AG09309 (cell line): ENCODE results near the gene ITSN1.

Experiments used
- DNase-seq: peaks from one replicate; pipeline ENCODE4 v3.0.0-alpha.2; 2010; ENCODE audit warnings: low read depth
- H3K4me3 ChIP-seq: 2 replicates; pipeline ENCODE4 v1.5.1; 2011; ENCODE audit warnings: mild to moderate bottlenecking, low read depth, low read length, moderate library complexity; ENCODE audit not compliant: control insufficient read depth
- TF ChIP-seq, protein P1 (sequence below): IDR thresholded peaks from 2 replicates; pipeline ENCODE4 v1.5.1; 2011; ENCODE audit warnings: mild to moderate bottlenecking, low read depth, low read length, inconsistent platforms; ENCODE audit not compliant: insufficient read depth, control insufficient read depth; ENCODE audit errors: missing control alignments

Gene ITSN1

GRCh38 chr21:33677450-33677849 is 35.1 kb downstream of the ITSN1 start:
- TF ChIP-seq, protein P1, sequence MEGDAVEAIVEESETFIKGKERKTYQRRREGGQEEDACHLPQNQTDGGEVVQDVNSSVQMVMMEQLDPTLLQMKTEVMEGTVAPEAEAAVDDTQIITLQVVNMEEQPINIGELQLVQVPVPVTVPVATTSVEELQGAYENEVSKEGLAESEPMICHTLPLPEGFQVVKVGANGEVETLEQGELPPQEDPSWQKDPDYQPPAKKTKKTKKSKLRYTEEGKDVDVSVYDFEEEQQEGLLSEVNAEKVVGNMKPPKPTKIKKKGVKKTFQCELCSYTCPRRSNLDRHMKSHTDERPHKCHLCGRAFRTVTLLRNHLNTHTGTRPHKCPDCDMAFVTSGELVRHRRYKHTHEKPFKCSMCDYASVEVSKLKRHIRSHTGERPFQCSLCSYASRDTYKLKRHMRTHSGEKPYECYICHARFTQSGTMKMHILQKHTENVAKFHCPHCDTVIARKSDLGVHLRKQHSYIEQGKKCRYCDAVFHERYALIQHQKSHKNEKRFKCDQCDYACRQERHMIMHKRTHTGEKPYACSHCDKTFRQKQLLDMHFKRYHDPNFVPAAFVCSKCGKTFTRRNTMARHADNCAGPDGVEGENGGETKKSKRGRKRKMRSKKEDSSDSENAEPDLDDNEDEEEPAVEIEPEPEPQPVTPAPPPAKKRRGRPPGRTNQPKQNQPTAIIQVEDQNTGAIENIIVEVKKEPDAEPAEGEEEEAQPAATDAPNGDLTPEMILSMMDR = no peak
- no peak for DNase-seq
- H3K4me3 ChIP-seq = no peak overlapping the region

DNA sequence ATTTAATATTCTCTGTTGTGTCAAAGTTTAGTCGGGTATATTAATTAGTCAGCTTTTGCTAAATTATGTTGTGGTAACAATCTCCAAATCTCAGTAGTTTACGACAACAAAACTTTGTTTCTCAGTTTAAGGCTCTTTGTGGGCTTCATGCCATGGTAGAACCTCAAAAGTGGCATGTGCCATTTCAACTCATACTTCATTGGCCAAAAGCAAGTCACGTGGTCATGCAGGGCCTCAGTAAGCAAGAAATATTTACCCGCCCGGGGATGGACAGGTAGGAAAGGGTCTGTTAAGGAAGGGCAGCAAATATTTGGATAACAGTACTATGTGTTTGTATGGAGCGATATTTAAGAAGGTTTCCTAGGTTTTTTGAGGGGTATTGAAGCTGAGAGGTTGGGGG is 38.6 kb downstream of the ITSN1 start:
- TF ChIP-seq, protein P1 = no peak
- no peak for DNase-seq
- no peak overlapping the region for H3K4me3 ChIP-seq

DNA sequence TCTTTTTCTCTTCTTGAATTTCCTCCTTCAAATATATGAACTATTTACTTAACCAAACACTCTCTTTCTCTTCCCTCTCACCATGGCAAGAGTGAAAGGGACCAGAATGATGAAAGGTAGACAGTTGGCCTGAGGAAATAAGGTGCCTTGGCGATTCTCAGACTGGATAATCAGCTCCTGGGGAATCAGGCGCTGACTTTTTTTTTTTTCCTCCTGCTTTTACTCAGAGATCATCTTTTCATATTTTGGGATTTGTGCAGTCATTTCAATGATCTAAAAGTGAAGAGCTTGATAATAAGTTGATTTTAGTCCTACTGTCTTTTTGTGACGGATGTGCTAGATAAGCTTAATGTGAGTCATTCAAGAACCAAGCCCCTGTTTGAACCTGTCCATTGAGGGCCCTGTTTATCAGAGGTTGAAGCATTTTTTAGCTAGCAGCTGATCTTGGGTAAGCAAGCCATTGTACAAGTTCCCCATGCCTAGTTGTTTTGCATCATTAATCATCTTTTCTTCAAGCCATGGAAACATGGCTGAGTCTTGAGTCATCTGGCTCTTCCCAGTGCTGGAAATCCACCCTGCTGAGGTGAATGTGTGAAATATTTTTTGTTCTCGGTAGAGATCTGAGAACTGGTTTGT is 40.8 kb downstream of the ITSN1 start:
- H3K4me3 ChIP-seq = no peak overlapping the region
- peak; percentile 68 for DNase-seq

DNA sequence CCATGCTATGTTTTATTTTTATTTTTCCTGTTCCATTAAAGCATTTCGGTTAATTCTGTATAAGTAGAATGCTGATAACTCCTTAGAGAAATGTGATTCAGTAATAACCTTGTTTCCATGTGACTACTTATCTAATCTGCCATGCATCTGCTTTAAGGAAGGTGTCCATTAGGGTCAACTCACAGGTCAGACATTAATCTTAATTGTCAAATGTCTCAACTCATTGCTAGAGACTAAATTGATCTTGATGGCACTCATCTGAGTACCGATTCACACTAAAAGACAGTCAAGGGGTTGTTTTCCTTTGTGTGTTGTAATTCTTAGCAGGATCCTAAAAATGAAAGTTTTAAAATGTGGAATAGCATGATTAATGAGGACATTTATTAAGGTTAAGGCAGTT is 41.8 kb downstream of the ITSN1 start:
- DNase-seq = no peak
- TF ChIP-seq, protein P1 = no peak
- no peak overlapping the region for H3K4me3 ChIP-seq

More for the DNA sequence above, 40.8 kb downstream of the ITSN1 start:
- TF ChIP-seq, protein P1 = no peak

DNA sequence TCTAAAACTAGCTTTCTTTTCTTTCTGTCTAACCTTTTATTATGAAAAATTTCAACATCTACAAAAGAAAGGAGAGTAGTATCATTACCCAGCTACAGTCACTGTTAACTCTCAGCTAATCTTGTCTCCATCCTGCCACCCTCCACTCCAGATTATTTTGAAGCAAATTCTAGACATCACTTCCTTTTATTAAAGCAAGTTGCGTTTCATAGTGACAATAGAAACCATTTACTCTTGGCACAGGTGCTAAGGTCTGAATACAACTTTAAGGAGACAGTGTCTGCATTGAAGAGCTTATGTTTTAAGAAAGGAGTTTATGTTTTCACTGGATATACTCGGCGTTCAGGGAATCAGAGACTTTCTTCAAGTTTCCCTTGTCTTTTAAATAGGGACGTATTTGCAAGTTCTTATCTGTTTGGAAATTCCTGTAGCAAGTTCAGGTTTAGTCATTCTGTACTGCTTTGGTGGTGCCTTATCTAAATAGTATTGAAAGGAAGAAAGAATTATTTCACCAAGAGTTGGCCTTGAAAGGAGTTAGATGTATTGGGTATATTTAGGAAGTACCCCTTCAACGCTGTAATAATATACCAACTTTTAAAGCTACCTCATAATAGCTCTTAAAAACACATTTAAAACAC is 42.7 kb downstream of the ITSN1 start:
- H3K4me3 ChIP-seq = no peak overlapping the region
- DNase-seq = no peak
- TF ChIP-seq, protein P1 = no peak

GRCh38 chr21:33685613-33686197 is 43.4 kb downstream of the ITSN1 start:
- DNase-seq = peak; percentile 35
- no peak overlapping the region for H3K4me3 ChIP-seq
- TF ChIP-seq, protein P1 = no peak
